Measurements from ENCODE around the gene TMEM74B.

The TMEM74B gene

DNA sequence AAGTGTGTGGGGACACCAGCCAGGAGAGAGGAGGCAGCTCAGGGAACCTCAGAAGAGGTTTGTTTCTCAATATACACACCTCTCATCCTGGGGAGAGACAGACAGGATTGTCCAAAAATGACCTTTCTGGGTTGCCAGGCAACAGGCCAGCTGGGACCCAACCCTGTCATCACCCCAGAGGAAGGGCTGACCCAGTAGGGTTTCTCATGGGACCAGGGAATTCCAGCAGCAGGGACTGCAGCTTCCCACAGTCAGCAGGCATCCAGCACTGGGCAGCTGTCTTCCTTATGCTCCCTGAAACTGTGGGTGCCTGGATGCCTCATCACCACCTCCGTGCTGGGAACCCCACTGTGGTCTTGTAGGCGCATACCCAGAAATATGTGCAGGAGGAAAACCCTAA lies 19.8 kb upstream of the TMEM74B start:
- no peak for DNase-seq

DNA sequence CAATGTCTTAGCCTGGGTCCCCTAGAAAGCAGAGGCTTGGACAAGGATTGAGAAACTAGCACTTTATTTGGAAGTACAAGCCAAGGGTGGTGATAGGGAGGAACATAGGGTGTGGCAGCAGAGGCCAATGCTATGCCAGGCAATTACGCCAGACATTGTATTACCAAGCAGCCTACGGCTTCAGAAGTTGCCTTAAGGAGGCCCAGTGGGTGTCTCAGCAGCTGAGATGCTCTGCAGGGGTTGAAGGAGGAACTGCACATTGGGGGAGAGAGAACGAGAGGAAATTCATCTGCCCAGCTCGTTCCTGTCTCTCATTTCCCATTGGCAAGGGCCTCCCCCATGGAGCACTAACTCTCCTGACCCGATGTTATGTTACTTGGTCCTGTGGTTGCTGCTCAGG lies 19.3 kb upstream of the TMEM74B start:
- DNase-seq: no peak

DNA sequence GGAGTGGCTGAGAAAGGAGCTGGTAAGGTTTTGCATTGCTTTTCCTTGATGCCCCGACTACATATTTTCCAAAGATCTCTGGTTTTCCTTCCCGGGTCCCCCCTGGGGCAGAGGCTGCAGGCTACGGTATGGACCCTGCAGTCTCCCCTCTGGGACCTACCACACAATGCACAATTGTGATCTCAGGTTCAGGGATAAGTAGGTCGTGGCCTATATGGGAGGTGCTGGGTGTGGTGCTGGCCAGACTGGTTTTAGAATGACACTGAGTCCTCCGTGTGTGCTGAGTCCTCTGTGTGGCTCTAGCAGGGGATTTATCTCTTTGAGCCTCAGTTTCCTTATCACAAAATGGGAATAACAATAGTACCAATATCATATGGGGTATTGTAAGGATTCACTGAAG lies 18.8 kb upstream of the TMEM74B start:
- DNase-seq: no peak

DNA sequence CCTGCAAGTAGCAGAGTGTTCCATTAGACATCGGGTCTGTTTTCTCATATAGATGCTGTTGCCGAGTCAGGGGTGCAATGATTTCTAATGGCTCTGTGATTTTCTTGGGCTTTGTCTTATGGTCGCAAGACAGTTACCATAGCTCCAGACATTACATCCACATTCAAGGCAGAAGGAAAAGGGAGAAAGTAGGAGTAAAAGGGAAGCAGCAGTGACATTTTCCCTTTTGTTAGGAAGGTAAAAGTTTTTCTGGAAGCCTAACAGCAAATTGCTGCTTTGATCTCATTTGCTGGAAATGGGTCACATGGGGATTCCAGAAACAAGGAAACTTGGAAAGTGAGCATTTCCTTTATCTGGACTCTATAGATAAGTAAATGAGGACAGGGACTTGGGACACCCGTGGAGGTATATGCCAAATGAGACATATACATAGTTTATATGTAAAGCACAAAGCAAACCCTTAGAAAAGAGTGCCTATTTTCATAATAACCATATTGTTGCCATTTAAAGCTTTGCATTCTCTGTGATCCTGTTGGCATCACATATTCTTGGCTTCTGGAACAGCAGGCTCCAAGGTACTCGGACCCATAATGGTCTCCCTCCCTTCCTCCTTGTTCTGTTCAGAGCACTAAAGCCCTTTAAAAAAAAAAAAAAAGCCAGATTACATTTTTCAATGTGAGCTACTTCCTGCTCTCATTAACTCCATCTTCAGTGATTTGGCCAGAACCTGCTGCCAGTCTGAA lies 18.2 kb upstream of the TMEM74B start, which contains the start of gene C20orf202:
C20orf202 (plus strand) TSS at position 693 of the 743 bp plus-strand sequence. CDS start 132 bp downstream, outside the sequence.
- DNase-seq: no peak

DNA sequence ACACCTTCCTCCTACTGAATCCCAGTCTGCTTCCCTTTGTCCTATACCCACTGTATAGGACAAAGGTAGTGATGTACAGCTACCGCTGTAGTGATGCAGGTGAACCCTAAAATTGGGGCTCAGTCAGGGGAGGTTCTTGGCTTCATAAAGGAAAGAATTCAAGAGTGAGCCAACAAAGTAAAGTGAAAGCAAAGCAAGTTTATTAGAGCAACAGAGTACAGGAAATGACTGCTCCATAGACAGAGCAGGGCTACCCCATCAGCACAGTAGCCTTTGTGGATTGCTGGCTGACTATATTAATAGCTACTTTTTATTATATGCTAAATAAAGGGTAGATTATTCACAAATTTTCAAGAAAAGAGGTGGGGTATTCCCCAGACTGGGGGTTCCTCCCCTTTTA lies 15.2 kb upstream of the TMEM74B start:
- DNase-seq: no peak

- DNase-seq: no peak
Observed at GRCh38 chr20:1199212-1199873, 14.6 kb upstream of the TMEM74B start.

DNA sequence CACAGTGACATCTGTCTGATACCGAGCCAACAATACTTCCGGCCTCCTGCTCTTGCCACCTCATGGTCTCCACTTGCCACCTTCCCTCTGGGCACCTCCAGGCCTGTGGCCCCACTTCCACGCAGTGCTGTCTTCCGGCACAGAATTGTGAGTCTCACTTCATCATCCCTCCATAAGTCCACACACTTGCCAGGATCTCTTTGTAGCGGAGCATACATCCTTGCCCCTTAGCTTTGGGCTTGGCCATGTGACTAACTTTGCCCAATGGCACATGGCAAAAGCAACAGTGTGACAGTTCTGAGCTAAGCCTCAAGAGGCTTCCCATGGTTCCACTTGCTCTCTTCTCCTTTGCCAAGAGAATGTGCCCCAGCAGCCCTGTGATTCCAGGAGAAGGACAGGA lies 14.0 kb upstream of the TMEM74B start:
- no peak for DNase-seq

GRCh38 chr20:1197801-1198200 lies 13.0 kb upstream of the TMEM74B start:
- DNase-seq: no peak

- DNase-seq: no peak
Observed at GRCh38 chr20:1196634-1197033, 11.9 kb upstream of the TMEM74B start.

GRCh38 chr20:1195226-1195625 lies 10.4 kb upstream of the TMEM74B start:
- DNase-seq: no peak

DNA sequence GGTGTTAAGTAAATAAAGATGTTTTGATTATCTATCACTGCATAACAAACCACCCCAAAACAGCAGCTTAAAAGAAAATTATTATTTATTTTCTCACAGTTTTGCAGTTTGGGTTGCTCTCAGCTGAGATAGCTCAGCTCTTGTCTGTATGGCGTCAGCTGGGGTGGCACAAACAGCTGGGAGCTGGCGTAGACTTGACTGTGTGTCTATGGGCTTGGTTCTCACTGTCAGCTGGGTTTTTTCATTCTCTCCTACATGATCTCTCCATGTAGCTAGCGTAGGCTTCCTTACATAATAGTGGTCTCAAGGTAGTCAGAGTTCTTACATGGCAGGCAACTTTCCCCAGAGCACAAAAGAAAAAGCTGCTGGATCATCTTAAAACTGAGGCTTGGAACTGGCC lies 6.5 kb upstream of the TMEM74B start:
- DNase-seq: no peak

- no peak for DNase-seq
Observed at GRCh38 chr20:1190847-1191246, 6.1 kb upstream of the TMEM74B start.

GRCh38 chr20:1189827-1190226 lies 5.0 kb upstream of the TMEM74B start:
- no peak for DNase-seq

DNA sequence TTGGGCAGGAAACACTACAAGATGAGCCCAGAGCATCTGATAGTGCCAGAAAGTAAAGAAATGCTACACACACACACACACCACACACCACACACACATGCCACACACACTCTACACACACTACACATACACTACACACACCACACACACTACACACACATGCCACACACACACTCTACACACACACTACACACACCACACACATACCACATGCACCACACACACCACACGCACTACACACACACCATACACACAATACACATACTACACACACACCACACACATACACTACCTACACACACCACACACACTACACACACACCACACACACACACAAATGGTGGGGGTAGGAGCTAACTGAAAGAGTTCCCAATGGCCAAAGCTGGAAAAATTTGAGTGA lies 3.6 kb upstream of the TMEM74B start:
- DNase-seq: no peak

GRCh38 chr20:1187605-1188171 lies 2.9 kb upstream of the TMEM74B start:
- no peak for DNase-seq

DNA sequence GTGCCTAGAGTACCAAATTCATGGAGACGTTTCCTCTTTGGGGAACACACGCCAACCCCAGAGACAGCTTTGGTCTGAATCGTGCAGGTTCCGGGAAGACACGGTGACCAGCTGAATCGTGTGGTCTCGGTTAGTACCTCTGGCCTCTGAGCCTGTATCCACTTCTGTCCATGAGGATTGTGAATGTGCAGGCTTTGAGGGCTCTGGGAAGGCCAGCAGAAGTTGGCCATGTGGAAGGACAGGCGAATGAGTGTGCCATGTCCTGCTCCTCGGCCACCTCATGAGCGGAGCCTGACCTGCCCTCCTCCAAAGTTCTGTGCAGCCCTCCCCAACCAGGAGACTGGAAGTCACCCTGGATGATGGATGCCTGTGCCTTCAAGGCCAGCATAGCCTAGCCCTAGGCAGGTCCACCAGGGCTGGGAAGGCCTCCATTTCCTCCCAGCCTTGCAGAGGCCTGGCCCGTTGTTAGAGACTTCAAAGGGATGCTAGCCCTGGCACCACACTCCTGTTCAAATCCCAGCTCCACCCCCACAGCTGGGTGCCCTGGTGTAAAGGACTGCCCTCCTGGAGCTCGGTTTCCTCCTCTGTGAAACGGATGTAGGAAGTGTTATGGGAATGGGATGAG lies 1.7 kb upstream of the TMEM74B start:
- DNase-seq: no peak

DNA sequence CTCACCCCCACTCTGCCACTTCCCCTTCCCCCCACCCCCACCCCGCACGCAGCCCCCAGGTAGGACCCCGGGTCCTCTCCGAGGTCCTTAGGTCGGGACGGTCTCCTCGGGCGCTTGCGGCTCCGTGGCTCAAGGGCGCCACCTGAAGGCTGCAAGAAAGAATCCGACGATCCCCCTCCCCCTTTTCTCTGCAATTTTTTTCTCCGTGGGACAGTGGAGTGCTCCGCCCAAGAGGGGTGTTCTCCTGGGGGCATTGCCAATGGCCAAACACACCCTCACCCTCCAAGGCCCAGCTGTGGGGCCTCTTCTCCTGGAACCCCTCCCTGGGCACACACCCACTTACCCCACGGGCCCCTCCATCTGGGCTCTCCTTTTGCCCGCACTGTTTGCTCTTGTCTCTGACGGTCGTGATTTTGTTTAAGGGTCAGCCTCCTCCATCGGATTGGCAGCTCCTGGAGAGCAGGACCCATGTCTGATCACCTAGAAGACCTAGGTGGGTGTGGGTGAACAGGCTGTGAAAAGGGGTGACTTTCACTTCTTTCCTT lies 1.1 kb upstream of the TMEM74B start:
- no peak for DNase-seq

DNA sequence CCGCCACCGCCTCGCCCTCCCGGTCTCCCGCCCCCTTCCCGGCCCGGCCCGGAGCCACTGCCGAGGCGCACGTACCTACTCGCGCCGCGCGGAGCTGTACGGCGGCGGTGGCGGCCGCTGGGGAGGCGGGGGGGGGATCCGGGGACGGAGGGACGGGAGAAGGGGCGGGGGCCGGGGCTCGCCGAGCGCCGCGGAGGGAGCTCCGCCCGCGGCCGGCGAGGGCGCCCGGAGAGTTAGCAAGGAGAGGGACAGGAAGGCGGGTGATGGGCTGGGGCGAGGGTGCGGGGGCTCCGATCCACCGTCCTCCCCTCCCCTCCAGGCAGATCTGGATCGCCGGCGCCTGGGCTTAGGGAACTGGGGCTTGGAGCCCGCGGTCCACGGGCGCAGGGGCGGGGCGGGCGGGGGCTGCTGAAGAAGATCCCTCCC lies 548 bp upstream of the TMEM74B start:
- DNase-seq: no peak

DNA sequence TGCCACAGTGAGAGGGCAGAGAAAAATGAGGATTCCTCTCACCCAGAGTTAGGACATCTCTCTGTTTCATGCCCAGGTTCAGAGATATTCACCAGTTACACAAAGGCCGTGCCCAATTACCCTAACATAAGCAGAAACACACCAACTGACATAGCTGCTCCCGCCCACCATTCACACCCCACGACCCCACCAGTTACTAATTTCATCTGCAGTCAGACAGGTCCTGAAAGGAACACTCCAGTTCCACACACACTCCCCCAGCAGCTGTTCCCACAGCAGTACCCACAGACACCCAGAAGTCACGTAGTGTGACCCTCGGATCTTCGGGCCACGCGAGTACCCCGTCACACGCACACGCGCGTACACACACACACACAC lies 532 bp downstream of the TMEM74B start:
- DNase-seq: no peak

DNA sequence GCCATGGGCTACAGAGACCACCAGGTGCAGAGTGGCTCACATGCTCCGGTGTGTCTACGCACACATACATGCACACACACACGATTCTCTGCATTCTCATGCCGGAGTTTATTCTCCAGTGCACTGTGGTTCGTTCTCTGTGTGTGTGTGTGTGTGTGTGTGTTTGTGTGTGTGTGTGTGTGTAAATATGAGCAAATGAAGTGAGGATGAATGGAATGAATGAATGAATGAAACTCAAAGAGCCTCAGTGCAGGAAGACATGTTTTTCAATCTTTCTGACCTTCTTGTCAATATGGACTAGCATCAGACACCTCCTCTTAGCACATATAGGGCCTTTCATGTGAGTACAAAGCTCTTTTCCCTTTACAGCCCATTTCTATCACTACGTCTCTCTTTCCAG lies 1.6 kb downstream of the TMEM74B start:
- DNase-seq: no peak

- DNase-seq: no peak
Observed at GRCh38 chr20:1182106-1182505, 2.7 kb downstream of the TMEM74B start.

GRCh38 chr20:1180949-1181348 lies 3.8 kb downstream of the TMEM74B start:
- no peak for DNase-seq

- no peak for DNase-seq
Observed at GRCh38 chr20:1178623-1179022, 6.2 kb downstream of the TMEM74B start.

GRCh38 chr20:1178103-1178502 lies 6.7 kb downstream of the TMEM74B start:
- DNase-seq: no peak

Measured in NK-92 treated with Interleukin-12 subunit alpha and Interleukin-12 subunit beta, amount 100 ng/mL, for 24 hours (cell line).